Activated T-cell treated with anti-CD3 and anti-CD28 coated beads for 24 hours (primary cell): ENCODE results near the gene TRIM46.

Experiments used
- DNase-seq: peaks from one replicate; pipeline ENCODE4 v3.0.0-alpha.2; 2020; ENCODE audit warnings: low read depth

TRIM46 gene

DNA sequence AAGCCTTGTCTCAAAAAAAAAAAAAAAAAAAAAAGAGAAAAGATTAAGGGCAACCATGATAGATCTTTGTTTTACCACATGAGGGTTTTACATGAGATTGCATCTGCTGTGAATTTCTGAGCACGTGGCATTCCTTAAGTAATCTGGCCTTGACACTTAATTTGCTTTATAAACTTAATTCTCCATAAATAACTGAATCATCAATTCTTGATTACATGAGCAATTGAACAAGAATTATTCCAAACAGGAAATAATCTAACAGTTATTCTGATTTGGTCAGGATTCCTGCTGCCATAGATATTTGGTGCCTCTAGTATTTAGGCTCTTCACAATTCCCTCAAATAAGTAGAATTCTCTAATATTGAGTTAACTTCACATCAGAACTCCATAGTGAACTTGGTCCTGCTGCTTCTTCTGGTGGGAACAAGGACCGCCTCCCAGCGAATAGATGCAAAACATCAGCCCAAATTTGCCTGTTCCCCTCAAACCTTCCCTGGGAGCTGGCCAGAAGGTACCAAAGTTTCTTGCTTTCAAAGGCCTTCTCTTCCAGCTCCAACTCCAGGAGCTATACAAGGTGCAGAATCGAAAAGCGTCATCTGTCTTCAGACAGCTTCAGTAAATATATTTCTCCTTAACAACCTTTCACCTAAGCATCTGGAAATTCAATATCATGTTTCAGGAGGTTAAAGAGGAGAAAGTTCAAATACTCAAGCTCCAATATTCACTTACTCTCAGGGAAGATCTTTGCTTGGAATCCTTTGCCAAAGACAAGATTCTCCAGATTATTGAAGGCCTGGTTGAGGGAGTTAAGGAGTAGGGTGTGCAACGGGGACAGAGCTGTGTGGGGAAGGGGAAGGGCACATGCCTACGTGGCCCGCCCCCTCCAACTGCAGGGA, 1.6 kb upstream of the TRIM46 start:
- no peak for DNase-seq

DNA sequence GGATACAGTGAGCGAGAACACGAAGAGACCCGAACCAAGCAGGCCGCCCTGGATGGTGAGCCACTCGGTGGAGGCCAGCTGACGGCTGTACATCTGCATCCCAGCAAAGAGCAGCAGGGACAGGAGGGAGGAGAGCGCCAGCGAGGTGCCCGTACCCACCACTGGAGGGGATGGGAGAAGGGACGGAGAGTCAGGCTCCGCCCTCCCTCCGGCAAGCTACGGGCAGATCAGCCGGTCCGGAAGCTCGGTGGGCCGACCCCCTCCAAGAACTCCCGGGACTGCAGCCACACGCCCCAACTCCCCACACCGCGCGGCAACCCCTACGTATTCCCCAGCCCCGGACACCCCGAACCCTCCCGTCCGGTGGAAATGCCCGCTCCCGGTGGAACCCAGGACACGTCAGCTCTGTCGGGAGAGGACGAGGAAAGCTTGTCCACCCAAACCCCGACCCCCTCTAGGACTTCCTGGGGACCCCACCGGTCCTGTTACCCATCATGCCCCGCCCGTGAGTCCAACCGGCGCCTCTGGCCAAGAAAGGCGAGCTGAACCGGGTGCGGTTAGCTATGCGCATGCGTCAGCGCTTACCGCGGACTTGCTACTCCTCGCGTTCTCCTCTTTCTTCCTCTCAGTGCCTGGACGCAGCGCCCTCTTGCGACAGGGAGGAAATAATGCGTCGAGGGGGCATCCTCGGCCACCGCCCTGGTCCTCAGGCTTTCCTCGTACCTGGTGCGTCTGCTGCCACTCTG, 744 bp upstream of the TRIM46 start, which contains the start of gene KRTCAP2:
Gene KRTCAP2, minus strand, starts transcription at position 573 of the 746 bp plus-strand sequence. Its CDS starts 80 bp downstream, at position 493.
- peak; percentile 94 for DNase-seq

DNA sequence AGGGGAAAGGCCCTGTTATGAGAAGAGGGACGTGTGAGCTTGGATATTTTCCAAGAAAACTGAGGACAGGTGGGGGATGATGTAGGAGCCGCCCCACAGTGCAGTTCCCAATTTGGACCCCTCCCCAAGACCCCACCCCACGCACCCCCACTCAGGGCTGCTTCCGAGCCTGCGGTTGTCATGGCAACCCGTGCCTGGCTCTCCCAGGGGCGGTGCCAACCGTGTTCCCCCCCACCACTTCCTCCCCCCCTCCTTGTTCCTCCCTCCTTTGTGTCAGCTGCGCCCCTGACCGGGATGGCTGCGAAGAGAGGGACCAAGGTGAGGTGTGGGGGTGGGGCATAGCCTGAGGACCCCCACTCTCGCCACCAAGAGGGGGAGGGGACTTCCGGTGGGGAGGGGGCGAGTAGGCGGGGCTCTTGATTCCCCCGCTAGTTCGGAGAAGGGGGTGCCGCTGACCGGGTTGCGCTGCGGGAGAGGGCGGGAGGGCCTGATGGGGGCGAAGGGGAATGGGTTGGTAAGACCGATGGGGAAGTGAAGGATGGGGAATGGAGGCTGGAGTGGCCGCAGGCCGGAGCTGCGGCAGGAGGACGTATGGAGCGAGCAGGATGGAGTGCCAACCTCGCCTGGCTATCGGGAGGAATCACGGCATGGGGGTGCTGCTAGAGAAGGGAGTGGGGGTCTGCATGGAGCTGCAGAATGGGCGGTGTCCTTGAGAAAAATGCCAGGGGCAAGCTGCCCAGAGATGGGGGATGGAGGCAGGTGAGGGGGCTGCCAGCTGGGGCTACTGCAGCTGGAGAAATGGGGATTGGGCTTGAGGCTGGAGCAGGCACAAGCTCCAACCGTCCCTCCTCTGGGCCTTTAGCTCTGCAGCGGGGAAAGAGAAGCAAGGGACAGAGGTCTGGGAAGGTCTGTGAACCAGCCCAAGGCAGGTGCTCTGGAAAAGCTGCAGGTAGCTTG, 953 bp downstream of the TRIM46 start:
- DNase-seq = no peak

DNA sequence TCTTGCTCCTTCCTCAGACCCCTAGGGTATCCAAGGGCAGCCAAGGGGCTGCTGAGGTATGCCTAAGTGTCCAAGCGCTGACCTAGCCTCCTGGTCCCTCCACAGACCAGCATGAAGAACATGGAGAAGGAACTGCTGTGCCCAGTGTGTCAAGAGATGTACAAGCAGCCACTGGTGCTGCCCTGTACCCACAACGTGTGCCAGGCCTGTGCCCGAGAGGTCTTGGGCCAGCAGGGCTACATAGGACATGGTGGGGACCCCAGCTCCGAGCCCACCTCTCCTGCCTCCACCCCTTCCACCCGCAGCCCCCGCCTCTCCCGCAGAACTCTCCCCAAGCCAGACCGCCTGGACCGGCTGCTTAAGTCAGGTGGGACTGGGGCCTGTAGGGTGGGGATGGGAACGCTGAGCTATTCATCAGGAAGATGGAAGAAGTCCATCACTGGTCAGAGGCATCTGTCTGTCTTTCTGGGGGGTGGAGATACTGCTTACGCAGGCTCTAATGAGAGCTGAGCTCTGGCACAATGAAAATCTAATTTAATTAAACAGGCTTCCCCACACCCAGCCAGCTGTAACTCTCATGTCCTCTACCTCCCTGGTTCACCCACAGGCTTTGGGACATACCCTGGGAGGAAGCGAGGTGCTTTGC, 1.8 kb downstream of the TRIM46 start:
- no peak for DNase-seq

DNA sequence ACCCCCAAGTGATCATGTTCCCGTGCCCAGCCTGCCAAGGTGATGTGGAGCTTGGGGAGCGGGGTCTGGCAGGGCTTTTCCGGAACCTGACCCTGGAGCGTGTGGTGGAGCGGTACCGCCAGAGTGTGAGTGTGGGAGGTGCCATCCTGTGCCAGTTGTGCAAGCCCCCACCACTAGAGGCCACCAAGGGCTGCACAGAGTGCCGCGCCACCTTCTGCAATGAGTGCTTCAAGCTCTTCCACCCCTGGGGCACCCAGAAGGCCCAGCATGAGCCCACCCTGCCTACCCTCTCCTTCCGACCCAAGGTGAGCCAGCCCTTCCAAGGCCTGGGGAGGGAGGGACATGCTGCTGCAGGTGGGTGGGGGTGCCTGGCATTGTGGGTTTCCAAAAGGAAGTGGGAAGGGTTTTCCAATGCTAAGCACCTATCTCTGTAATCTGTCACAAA, 2.3 kb downstream of the TRIM46 start:
- DNase-seq = no peak

DNA sequence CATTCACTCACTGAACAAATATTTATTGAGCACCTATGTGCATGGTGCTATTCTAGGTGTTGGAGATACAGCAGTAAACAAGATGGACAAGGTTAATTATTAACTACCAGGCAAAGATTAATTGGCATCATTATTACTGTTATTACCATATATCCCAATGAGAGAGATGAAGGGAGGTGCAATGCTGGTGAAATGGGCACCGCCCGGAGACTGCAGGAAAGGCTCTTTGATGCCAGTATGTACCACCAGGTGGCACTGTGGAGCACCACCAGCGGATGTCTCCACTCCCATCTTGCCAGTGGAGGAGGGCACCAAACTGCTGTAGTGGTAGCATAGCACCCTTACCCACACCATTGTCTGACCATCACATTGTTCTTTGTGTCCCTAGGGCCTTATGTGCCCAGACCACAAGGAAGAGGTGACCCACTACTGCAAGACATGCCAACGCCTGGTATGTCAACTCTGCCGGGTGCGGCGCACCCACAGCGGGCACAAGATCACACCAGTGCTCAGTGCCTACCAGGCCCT, 3.0 kb downstream of the TRIM46 start:
- peak; percentile 77 for DNase-seq

DNA sequence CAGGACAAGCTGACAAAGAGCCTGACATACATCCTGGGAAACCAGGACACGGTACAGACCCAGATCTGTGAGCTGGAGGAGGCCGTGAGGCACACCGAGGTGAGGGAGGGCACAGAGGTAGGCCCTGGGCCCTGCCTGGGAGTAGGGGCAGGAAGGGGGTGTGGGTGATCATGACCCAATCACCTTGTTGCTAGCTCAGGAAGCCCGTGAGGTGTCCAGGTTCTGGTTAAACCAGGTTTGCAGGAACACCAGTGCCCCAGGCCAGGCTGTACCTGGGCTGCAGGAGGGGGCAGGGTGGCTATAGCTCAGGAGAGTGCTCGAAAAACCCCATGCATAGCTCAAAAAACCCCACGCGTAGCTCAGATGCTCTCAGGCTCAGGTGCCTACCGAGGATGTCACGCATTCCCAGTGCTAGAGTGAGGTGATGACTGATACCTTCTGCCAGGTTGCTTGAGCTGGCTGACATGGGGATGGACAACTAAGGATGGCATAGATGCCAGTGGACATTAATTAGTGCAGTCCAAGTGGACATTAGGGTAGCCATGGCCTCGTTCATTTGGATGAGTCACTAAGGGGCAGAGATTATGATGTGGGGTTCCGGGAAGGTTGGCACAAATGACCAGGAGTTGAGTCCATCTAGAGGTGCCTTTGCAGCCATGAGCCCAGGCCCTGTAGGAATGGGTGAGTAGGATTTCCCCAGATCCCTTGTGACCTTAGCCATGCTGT, 3.7 kb downstream of the TRIM46 start:
- no peak for DNase-seq

DNA sequence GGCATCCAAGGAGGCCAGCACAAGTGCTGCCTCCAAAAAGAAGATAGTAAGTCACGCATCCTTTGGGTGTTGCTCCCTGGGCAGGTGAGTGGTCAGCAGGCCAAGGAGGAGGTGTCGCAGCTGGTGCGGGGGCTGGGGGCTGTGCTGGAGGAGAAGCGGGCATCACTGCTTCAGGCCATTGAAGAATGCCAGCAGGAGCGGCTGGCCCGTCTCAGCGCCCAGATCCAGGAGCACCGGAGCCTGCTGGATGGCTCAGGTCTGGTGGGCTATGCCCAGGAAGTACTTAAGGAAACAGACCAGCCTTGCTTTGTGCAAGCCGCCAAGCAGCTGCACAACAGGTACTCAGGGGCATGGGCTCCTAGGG, 4.3 kb downstream of the TRIM46 start:
- no peak for DNase-seq

DNA sequence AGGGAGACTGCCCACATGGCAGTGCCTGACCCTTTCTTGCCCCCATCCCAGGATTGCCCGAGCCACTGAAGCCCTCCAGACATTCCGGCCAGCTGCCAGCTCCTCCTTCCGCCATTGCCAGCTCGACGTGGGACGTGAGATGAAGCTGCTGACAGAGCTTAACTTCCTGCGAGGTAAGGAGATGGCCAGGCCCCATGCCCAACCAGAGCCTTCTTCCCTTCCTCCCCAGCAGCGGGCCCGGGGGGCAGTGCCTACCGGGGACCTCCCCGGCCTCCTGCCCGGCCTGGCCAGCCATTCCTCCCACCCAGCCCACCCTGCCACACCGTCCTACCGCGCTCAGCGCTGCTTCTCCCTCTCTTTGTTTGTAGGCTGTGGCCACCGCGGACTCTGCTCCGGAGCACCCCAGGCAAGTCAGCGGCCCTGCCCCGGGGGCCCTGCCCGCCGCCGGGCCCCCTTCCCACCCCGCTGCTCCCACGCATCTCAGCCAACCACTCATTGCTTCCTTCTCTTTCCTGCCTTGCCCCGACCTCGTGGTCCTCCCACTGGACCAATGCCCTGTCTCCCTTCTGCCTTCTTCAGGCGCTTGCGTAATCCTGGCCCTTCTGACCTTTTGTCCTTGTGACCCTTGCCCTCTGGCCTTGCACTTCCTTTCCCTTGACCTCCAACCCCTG, 4.9 kb downstream of the TRIM46 start:
- DNase-seq = no peak

DNA sequence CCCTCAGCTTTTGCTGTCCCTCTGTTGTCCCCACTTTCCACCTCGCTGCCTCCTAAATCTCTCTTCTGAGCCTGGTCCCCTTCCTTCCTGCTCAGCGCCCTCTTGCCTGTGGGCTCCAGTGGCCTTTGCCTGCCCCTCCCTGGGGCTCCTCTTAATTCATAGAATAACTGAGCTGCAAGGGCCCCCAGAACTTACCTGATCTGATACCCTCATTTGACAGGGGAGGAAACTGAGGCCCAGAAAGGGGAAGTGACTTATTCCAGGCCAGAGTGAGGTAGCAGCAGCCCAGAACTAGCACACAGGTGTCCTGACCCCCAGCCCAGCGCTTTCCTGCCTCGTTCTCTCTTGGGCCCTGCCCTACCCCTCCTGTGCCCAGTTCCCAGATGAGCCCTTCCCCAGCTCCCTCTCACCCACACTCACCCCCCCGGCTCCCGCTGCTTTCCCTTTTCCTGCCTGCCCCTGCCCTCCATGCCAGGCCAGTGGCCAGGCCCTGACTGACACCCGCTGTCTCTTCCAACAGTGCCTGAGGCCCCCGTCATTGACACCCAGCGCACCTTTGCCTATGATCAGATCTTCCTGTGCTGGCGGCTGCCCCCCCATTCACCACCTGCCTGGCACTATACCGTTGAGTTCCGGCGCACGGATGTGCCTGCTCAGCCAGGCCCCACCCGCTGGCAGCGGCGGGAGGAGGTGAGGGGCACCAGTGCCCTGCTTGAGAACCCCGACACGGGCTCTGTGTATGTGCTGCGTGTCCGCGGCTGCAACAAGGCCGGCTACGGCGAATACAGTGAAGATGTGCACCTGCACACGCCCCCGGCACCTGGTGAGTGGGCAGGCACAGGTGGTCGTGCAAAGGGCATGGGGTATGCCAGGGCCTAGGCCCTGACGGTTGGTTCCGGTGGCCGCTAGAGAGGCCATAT, 5.7 kb downstream of the TRIM46 start:
- DNase-seq = no peak

DNA sequence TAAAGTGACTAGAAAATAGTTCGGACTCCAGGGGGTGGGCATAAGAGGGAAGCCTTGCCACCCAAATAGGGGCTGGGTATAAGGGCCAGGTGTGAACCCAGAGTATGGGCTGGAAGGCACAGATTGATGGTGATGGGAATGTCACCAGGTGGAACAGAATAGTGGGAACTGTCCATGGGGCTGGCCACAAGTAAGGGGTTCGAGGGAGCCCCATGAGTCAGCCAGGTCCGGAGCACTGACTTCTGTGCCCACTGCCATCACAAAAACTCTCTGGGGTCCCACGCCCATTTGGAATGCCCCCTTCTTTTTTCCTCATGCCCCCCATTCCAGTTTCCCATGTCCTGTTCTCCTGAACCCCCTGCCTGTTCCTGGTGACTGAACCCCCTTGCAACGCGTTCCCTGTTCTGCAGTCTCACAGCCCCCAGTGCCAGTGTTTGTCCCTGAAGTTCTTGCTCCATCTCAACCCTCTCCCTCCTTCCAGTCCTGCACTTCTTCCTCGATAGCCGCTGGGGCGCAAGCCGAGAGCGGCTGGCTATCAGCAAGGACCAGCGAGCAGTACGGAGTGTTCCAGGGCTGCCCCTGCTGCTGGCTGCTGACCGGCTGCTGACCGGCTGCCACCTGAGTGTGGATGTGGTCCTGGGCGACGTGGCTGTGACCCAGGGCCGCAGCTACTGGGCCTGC, 7.9 kb downstream of the TRIM46 start:
- no peak for DNase-seq

DNA sequence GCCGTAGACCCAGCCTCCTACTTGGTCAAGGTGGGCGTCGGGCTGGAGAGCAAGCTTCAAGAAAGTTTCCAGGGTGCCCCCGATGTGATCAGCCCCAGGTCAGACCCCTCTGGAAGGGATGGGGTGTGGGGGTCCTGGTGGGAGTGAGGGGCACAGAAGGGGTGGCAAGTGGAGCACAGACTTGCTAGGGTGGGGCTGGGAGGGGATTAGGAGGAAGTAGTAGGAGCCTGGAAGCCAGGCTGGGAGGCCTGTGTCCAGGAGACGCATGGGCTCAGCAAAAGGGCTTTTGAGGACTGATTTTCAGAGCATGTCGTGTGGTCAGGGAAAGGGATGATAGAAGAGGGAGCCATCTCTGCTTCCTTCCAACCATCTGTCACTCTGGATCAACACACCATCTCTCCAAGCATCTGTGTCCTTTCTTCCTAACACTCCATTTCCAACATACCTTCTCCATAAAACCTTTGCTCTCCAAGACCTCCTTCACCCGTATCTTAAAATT, 8.5 kb downstream of the TRIM46 start:
- no peak for DNase-seq

DNA sequence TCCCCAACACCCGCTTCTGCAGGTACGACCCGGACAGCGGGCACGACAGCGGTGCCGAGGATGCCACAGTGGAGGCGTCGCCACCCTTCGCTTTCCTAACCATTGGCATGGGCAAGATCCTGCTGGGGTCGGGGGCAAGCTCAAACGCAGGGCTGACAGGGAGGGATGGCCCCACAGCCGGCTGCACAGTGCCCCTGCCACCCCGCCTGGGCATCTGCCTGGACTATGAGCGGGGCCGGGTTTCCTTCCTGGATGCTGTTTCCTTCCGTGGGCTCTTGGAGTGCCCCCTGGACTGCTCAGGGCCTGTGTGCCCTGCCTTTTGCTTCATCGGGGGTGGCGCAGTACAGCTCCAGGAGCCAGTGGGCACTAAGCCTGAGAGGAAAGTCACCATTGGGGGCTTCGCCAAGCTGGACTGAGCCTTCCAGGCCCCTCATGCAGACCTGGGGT, 10.1 kb downstream of the TRIM46 start:
- DNase-seq = no peak

DNA sequence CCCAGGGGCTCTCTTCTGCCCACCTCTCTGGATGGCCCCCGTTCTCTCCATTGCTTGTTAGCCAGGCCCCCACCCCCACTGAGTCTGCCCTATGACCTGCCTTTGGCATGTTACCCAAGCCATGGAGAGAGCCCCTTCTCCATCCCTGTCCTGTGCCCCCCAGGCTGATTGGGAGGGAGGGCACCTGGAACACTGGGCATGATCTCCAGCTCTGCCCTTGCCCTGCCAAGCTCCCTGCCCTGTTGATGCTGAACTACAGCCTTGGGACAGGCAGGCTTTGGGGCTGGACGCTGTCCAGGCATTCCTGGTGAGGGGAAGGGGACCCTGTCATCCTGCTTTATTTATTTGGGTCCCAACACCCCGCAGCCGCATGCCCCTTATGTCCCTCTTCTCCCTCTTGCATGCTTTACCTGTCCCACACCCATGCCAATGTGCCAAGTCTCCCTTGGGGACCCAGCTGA, 10.7 kb downstream of the TRIM46 start:
- DNase-seq = no peak

DNA sequence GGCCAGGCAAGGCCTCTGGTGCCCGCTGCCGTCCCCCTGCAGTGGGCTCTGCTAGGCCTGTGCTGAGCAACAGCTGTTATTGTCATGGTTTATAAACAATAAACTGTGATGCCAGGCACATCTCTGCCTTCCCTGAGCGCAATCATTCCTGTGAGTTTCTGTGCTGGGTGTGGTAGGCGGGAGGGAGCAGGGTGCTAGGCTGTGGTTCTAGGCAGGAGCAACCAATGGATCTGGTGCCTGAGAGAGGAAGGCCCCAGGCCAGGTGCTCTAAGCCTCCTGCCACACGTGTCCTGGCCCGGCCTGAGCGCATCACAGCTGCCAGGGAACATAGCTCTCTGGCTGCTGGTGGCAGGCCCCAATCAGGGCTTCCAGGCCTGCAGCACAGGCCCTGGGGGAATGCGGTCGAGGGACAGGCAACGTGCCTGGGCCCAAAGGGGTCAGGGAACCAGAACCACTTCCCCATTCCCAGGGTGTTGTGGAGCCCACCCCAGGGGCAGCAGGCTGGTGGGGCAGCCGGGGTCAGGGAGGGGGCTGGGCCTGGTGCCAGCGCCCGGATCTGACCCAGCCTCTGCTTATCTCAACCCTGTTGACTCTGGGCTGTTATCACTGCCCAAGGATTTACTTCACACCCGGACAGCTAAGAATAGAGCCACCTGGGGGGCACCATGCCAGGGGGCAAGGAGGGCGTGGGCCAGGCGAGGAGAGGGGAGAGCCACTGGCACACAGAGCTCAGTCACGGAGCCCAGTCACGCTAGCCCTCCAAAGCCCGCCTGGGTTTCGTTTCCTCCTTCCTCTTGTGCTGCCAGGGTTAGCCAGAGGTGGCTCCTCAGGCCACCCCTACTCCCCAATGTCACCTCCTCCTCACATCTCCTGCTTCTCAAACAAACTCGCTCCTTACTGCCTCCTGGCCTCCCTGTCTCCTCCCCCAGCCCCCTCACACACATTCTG, 11.5 kb downstream of the TRIM46 start:
- DNase-seq = no peak

DNA sequence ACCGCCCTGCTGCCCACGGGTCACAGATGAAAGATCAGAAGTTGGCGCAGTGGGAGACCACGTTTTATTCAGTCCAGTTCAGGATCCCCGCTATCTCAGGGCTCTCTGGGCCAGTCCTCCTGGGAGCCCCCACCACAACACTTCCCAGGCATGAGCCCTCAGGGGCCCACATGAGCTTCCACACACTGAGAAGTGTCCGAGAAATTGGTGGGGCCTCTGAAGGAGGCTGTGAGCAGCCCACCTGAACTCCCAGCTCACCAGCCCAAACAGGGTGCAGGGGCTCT, 12.1 kb downstream of the TRIM46 start:
- DNase-seq = no peak
